ENCODE measurements around the gene PRELID2.

- TF ChIP-seq MAX (IDR thresholded peaks at IDR 0.05) (no peak), POLR2A (IDR thresholded peaks at IDR 0.05; ENCODE audit: low read length) (no peak), CTCF (IDR thresholded peaks at IDR 0.05) (no peak), MAFK (IDR thresholded peaks at IDR 0.05; ENCODE audit: partially characterized antibody) (no peak), EP300 (IDR thresholded peaks at IDR 0.05) (no peak), MAZ (IDR thresholded peaks at IDR 0.05; ENCODE audit: borderline replicate concordance, low read depth, low read length) (no peak), KDM5A (IDR thresholded peaks at IDR 0.05) (no peak), NFE2L2 (conservative IDR thresholded peaks at IDR 0.05; ENCODE audit: low read length) (no peak)
These were observed 38.8 kb downstream of the PRELID2 start for GRCh38 chr5:145796318-145796717.

Measured in A549 (cell line).